C4-2B (cell line): ENCODE data around the gene ZCCHC17.
A peak's percentile ranks its signal among the peaks of the same experiment; 100 is the strongest.

Source experiments
- H3K27ac ChIP-seq: fragments of 450-650 bp; 2 replicates; pipeline ENCODE4 v1.5.1; 2017
- ZFX ChIP-seq: fragments of 450-650 bp; IDR thresholded peaks from 2 replicates; pipeline ENCODE4 v1.6.1; 2017
- TF ChIP-seq, protein P1 (sequence below): fragments of 450-650 bp; conservative IDR thresholded peaks from 2 replicates; pipeline ENCODE4 v1.5.1; 2017; ENCODE audit warnings: mild to moderate bottlenecking

ZCCHC17 gene, protein sequence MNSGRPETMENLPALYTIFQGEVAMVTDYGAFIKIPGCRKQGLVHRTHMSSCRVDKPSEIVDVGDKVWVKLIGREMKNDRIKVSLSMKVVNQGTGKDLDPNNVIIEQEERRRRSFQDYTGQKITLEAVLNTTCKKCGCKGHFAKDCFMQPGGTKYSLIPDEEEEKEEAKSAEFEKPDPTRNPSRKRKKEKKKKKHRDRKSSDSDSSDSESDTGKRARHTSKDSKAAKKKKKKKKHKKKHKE

DNA sequence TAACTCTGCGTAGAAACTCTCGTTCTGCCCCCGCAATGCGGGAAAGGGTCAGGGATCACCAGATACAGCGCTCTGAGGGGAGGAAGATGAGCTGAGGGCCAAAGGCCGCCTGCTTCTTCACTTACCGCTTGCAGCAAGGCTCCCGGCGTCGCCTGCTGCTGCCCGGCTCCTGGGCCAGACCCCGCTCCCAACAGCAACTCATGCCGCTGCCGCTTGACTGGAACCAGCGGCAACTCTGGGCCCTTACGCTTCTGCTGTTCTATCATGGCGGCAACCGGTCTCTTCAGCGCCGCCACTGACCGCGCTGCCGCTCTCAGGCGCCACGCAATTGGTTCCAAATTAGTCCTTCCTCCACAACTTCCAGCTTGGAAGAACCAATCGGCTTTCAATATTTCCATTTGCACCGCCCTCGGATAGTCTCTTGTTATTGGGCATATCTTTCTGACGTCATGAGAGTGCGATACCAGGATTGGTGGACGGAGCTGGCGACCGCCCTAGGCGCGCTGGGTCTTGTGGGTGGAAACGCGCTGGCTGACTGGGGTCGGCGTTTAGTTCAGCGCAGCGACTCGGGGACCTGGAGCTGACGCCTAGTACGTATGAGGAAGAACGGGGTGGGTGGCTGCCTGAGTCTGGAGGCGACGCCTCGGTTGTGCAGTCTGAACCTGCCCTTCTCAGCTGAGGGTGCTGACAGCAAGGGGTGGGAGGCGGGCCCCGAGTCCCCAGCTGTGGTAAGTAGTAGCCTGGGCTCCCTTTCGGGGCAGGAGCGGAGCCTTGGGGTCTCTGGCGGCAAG is at the start of gene ZCCHC17, which contains the start of gene SNRNP40:
Gene ZCCHC17, plus strand, starts transcription at position 547 of the 791 bp plus-strand sequence. CDS start 13,067 bp downstream, outside the sequence.
Gene SNRNP40, minus strand, starts transcription at position 303 of the 791 bp plus-strand sequence. Its CDS starts 37 bp downstream, at position 266.
- peak within 1 kb of the TSS; percentile 94 for H3K27ac ChIP-seq
- peak; percentile 58; the same call in 1 of the 2 replicates for TF ChIP-seq ZFX
- TF ChIP-seq, protein P1, sequence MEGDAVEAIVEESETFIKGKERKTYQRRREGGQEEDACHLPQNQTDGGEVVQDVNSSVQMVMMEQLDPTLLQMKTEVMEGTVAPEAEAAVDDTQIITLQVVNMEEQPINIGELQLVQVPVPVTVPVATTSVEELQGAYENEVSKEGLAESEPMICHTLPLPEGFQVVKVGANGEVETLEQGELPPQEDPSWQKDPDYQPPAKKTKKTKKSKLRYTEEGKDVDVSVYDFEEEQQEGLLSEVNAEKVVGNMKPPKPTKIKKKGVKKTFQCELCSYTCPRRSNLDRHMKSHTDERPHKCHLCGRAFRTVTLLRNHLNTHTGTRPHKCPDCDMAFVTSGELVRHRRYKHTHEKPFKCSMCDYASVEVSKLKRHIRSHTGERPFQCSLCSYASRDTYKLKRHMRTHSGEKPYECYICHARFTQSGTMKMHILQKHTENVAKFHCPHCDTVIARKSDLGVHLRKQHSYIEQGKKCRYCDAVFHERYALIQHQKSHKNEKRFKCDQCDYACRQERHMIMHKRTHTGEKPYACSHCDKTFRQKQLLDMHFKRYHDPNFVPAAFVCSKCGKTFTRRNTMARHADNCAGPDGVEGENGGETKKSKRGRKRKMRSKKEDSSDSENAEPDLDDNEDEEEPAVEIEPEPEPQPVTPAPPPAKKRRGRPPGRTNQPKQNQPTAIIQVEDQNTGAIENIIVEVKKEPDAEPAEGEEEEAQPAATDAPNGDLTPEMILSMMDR, result no peak; the same call in 1 of the 2 replicates

DNA sequence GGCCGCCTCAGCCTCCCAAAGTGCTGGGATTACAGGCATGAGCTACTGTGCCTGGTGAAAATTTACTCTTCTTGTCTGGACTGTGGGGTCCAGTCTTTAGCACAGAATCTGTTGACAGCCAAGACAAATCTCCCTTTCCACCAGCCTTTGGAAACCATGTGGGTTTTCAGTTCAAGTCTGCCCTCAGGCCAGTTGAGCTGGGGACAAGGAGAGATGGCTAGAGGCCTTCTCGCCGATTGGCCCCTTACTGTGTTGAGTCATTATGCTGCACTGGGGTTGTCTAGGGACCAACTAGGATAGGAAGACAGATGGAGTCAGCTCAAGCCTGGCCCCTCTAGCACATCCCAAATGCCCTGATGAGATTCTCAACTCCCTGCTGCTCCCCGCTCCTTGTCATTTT is 48.6 kb upstream of the ZCCHC17 start:
- no peak overlapping the region for H3K27ac ChIP-seq
- TF ChIP-seq, protein P1, result no peak
- no peak for TF ChIP-seq ZFX

DNA sequence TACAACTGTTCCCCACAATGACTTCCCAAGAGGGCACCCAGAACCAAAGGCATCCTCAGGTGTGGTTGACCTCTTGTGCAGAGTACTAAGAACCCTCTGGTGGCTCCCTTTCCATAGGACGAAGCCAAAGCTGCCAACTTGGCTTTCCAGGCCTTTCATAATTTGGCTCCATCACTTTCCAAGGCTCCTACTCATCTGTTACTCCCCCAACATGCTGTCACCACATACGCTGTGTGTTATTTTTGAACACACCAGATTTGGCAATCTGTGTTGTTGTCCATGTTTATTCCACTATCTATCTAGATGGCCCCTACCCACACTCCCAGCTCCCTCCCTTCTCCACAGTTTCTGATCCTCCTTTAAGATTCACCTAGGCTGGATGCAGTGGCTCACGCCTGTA is 47.0 kb upstream of the ZCCHC17 start:
- TF ChIP-seq ZFX, result no peak
- TF ChIP-seq, protein P1, result no peak

DNA sequence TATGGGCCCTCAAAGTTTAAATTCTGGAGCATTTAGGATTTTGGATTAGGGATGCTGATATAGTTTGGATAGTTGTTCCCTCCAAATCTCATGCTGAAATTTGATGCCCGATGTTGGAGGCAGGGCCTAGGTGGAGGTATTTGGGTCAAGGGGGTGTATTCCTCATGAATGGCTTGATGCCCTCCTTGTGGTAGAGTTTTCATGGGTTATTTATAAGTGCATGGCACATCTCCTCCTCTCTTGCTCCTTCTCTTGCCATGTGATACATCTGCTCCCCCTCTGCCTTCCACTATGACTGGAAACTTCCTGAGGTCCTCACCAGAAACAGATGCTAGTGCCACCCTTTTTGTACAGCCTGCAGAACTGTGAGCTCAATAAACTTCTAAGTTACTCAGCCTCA is 39.6 kb upstream of the ZCCHC17 start:
- TF ChIP-seq ZFX, result no peak
- TF ChIP-seq, protein P1, result no peak

More for the DNA sequence above, 47.0 kb upstream of the ZCCHC17 start:
- H3K27ac ChIP-seq, result no peak overlapping the region

DNA sequence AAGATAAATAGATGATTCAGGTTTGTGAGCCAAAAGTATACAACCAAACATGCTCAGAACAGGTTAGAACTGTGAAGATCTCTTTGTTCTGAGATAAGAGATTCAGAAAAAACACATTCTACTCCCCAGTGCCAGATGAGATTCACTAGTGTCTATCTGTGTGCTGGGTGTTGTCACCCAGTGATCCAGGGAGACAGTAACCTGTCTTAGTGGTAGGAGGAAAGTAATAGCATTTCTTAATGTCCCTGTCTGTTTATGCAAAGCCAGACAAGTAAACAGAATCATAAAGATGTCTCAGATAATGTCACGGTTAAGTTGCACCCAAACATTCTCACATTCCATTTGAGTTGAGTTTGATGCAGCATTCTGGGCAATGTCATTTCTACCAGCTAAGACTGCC is 38.3 kb upstream of the ZCCHC17 start:
- TF ChIP-seq ZFX, result no peak
- H3K27ac ChIP-seq, result peak overlapping the region; percentile 20; the same call in 1 of the 2 replicates

More for the DNA sequence above, 39.6 kb upstream of the ZCCHC17 start:
- no peak overlapping the region for H3K27ac ChIP-seq

DNA sequence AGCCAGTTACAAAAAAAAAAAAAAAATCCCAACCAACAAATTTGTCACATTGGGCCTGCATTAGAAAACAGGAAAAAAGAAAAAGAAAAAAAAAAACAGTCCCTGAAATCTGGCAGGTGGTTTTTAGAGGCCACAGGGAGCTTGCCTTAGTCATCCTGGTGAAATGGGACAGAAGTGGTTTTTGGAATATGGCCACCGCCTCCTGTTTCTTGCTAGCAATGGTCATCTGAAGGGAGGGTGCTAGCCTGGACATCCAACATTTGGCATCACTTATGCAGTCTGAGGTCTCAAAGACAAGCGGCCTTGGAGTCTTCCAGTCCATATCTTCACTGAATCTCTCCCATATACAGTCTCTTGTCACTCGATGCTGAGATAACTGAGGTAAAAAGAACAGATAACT is 37.1 kb upstream of the ZCCHC17 start:
- TF ChIP-seq ZFX, result no peak
- TF ChIP-seq, protein P1, result no peak
- H3K27ac ChIP-seq, result no peak overlapping the region

DNA sequence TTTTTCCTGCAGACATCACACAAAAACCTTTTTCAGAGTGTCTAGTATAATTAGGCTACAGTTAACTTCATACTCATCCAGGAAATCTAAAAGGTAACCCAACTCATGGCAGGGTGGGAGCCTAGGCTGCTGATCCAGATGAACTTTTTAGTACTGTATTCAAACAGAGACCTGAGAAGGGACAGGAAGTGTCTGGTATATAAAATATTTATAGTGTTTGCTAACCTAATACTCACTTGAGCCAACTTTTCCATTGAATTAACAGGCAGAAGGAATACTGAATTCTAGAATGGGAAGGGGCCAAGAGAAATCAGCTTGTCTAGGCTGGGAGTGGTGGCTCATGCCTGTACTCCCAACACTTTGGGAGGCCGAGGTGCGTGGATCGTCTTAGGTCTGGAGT is 34.9 kb upstream of the ZCCHC17 start:
- no peak for TF ChIP-seq ZFX
- peak overlapping the region; percentile 54 for H3K27ac ChIP-seq

DNA sequence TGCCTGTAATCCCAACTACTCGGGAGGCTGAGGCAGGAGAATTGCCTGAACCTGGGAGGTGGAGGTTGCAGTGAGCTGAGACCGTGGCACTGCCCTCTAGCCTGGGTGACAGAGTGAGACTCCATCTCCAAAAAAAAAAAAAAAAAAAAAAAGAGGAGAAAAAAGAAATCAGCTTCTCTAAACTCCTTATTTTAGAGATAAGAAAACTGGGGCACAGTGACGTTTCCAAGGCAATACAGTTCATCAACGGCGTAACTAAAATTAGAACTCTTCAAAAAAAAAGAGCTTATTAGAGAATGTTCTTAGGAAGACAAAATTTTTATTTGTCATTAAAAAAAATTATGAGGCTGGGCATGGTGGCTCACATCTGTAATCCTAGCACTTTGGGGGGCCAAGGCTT is 34.4 kb upstream of the ZCCHC17 start:
- peak overlapping the region; percentile 54 for H3K27ac ChIP-seq

DNA sequence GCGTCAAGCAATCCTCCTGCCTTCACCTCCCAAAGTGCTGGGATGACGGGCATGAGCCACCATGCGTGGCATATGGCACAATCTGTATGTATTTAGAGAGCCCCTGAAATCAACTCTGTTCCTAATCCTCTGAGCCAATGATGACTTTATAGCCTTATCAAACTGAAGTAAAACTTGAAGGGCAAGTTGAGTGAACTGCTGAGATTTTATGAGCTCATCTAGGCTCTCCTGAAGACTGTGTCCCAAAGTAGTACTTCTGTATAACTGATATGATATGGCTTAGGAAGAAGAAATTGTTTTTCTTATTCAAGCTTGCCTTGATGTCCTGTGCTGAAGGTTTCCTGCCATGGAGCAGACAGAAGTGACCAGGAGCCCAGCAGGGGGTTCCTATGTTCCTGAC is 33.4 kb upstream of the ZCCHC17 start:
- H3K27ac ChIP-seq, result peak overlapping the region; percentile 35; the same call in 1 of the 2 replicates
- TF ChIP-seq, protein P1, result no peak
- TF ChIP-seq ZFX, result no peak
